Dermis microvascular lymphatic vessel endothelial cell (primary cell): ENCODE results near the gene CLDN20. TPM values are rescaled to one million over a fixed set of nuclear protein-coding genes. Genes with fewer than 3 reads are reported as not detected.

Experiments
- DNase-seq, 2 donors: peaks; one replicate each; pipeline versions ENCODE4 v3.0.0 to v3.0.0-alpha.2; 2010; ENCODE audit warnings: low read depth in 2 of 2
- total RNA-seq: library from RNA; depleted of rRNA; stranded (reverse); fragments of >200 nt; gene quantifications from 2 replicates; pipeline ENCODE4 v1.2.1, GENCODE V29; 2014

The CLDN20 gene
- total RNA-seq, 1 donor from 2014 or later, result not detected

DNA sequence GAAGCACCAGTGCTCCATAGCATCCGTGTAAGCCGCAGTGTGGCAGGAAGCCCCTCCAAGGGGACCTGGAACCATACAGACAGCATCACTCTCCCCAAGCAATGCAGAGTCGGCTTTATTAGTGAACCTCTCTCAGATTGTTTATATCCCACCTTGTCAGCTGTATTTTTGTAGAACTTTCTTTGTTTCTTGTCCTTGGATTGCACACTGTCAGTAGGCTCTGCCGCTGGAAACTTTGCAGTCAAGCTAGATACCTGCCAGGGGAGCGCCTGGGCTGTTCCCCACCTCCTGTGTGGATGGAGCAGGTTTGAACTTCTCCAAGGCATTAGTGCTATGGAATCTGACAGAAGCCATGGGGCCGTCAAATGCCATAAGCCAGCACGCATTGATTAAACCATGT, 18.6 kb upstream of the CLDN20 start:
- no peak for DNase-seq

DNA sequence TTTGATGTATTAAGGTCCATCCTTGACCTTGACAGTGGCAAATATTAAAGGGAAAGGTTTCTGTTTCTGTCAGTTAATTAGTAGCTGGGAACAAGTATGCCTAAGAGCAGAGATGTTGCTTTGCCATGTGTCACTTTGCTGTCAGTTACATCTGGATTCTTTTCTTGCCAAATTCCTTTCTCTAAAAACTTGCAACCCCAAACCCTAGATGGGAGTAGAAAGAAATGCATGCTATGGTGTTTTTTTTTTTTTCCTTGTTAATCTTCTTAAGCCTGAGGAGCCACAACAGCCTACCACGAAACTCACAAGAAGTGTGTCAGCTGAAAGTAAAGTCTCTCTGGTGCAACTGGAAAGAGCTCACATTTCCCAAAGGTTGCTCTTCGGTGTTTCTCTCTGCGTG, 18.0 kb upstream of the CLDN20 start:
- no peak for DNase-seq

DNA sequence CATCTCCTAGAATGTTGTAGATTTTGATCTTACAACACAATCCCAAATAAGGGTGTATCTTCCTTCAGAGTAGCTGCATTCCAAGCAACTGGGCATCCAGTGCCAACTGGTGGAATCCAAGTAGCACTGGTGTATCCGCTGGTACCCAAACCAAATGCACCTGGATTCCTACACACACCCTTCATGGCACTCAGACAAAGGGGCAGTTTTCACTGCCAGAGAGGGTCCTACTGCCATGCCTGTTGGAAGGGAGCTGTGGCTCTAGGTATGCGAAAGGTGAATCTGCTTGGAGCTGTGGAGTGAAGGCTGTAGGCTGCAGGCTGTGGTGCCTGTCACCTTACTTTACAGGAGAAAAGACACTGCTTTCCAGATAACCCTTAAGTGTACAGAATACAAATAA, 17.0 kb upstream of the CLDN20 start:
- DNase-seq, result no peak

DNA sequence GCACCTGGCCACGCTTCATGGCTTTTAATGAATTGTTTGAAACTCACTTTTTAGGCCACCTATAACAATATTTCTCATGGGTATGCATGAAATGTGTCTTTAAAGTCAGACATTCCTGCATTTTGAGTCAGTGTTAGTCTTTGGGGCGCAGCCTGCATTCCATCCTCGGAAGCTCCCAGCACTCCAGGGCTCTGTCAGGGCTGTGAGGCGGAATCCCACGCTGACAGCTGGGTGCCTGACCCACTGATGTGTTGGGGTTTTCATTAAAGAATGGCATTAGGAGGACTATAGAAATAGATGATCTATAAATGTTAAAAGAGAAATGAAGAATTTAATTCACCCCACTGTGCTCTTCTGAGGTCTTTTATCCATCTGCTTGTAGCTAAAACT, 16.2 kb upstream of the CLDN20 start:
- DNase-seq, result no peak

DNA sequence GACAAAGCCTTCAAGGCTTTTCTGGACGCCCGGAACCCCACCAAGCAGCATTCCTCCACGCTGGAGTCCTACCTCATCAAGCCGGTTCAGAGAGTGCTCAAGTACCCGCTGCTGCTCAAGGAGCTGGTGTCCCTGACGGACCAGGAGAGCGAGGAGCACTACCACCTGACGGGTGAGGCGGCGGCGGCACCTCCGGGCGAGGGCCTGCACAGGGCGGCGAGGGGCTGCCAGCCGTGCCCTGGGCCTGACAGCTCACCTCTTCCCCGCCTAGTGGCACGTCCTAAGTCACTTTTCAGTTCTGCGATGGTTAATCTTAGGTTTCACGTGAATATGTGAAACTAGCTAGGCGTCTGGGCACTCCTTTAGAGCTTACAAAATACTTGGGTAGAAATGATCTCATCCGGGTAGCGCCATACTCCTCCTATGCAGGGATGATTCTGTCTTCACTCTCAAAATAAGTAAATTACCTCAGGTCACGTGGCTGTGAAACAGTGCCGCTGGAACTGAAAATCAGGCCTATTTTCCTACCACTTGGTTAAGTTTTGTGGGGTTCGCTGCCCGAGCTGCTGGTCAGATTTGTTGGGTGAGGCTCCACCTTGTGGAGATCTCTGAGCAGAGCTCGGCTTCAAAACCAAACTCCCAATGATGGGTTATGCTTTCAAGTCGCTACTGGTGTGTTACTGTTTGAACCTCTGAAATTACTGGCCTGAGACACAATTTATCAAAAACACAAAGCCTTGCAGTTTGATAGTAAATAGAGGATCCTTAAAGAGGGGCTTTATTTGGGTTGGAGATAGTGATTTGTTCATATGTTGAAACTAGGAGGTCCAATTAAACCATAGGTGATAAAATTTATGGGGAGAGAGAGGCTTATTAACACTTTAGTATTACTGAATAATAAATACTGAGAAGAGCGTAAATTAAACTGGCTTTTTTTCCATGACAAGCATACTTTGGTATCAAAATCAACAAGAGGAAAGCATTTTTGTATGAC, 15.5 kb upstream of the CLDN20 start:
- DNase-seq, result peak; percentile 64 to 82

DNA sequence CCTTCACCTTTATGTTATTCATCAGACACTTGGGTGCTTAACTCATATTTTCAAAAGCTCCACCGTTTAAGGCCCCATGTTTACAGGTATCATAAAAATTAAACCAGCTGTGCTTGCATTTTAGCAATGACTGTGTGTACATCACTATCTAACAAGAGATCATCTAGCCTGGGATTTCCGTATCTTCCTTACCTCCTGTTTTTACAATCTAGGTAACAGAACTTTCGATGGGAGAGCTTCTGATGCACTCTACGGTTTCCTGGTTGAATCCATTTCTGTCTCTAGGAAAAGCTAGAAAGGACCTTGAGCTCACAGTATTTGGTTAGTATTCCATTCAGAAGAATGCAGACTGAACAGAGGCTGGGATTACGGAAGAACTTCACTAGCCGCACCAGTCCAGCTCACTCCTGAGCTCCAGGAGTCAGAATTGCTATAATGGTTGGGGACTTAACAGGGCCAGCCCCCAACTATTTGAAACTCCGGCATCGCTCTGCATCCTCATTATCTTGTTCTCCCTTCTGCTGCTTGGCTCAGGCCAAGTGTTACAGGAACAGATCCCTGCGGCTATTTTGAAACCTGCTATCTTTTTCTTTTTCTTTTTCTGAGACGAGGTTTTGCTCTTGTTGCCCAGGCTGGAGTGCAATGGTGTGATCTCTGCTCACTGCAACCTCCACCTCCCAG, 13.0 kb upstream of the CLDN20 start:
- DNase-seq, result no peak

DNA sequence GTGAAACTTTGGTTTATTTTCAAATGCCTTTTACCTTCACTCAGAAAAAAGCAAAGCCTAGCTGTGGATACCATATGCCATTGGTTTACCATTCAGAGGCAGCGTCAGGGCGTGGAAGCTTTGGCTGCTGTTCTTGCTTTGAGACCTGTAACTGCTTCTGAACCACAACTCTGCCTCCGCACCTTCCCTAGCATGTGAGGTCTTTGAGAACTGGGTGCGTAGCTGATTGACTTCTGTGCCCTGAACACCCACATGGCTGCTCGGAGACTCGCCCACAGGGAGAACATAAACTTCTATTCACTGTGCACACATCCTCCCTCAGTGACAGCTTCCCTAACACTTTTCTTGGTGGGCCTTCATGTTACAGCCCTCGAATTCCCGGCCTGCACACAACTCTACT, 11.2 kb upstream of the CLDN20 start:
- DNase-seq, result no peak

DNA sequence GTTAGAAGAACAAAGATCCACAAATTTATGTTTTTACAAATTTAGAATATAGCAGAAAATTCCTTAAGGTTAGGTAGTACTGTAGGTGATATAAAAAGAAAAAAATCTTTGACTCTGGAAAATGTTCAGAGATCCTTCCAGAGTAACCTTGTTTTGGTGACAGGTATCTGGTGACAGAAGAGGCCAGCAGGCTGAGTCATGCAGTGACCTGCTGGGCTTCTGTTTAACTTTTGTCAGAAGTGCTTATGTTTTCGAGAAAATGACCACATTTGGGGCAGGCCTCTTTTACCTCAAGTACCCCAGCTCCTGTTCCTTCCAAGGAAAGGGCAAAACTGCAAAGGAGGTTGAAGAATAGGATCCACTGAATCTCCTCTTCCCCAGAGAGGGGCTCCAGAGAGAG, 10.5 kb upstream of the CLDN20 start:
- DNase-seq, result no peak

DNA sequence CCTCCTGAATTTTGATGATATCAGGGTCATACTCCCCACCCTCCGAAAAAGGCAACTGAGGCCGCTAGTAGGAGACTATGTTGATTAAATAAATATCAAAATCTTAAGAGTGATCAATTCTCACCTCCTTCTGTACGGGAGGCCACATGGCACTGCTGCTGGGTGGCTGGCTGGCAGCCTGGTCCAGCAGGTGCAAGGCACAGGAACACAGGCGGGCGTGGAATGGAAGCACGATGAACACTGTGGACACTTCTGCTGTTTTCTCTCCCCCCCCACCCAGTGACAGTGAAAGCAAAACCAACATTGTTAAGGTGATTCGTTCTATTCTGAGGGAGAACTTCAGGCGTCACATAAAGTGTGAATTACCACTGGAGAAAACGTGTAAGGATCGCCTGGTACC, 9.7 kb upstream of the CLDN20 start:
- DNase-seq, result no peak

DNA sequence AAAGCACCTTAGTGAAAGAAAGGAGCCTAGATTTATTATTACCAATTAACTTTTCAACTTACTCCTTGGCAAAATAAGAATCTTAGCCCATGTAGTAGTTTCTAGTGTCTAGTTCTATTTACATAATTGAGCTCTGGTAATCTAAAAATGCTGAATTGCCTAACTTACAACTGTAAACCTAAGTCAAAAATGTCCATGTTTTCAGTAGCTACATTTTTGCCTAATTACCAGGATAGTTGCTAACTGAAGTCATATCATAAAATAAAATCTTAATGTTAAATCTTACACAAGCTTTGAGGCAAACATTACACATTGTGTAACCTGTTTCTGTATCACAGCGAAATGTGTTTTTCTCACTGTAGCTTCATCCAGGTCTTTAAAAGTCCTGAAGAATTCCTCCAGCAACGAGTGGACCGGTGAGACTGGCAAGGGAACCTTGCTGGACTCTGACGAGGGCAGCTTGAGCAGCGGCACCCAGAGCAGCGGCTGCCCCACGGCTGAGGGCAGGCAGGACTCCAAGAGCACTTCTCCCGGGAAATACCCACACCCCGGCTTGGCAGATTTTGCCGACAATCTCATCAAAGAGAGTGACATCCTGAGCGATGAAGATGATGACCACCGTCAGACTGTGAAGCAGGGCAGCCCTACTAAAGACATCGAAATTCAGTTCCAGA, 7.6 kb upstream of the CLDN20 start:
- DNase-seq, result no peak

DNA sequence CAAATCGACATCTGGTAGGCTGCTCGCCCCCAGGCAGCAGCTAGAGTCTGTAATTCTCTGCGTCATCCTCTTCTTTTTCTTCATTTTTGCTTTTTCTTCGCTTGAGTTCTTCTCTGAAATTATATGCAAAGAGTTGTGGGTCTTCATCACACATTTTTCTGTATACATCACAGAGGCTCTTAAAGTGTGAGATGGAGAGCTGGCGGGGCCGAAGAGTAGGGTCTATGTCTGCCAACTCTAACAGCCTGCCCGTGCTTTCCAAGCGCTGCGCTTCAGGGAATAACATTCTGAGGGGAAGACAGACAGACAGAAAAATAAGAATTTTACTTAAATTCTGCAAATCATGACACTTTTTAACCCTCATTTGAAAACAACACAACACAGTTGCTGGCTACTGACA, 6.0 kb upstream of the CLDN20 start:
- no peak for DNase-seq

DNA sequence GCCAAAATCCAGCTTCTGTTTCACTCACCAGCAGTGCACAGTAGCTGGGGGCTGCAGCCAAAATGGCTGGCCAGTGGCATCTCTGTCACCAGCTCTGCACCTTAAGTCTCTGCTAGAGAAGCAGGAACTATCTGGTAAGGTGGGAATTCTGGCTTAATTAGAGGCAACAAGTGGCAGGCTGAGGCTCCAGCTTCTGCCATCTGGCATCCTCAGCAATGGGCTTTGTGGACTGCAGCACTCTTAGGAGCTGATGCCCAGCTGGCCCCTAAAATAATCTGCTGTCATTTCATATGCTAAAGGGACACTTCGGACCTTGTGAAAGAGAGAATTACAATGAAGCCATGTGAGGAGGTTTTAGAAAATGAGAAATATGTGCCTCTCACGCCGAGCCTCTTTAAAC, 4.6 kb upstream of the CLDN20 start:
- DNase-seq, result no peak

DNA sequence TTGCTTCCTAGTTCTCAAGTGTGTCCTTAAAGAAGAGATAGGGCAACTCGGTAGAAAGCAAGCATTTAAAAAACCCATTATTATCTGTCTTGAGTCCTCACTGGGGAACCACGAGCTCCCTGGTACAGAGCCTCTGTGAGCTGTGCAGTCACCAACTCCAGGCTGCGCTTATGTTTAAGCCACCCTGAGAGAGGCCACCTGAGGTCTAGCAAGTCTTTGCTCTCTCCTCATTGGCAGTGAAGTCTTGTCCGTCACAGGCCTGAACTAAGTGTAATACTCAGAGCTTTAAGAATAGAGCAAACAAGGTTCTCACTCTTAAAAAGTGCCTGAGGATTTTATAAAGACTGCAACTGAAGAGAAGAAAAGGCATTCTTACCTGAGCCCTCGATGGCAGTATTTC, 3.9 kb upstream of the CLDN20 start:
- DNase-seq, result no peak

DNA sequence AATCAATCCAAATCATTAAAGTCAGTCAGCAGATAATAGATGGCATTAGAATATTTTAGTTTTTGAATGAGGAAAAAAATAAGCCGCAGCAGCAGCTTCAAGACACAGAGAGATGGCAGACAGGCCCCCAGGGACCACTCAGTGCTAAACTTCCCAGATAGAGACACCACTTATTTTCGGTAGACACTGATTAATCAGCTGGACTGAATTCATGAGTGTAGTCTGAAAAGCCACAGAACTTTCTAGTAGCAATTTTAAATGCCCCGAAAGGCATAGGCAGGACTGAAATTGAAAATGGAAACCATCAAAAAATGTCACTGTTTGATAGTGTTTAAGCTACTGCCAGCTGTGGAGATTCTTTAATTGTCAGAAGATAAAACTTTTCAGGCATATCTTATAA, 3.1 kb upstream of the CLDN20 start:
- no peak for DNase-seq

DNA sequence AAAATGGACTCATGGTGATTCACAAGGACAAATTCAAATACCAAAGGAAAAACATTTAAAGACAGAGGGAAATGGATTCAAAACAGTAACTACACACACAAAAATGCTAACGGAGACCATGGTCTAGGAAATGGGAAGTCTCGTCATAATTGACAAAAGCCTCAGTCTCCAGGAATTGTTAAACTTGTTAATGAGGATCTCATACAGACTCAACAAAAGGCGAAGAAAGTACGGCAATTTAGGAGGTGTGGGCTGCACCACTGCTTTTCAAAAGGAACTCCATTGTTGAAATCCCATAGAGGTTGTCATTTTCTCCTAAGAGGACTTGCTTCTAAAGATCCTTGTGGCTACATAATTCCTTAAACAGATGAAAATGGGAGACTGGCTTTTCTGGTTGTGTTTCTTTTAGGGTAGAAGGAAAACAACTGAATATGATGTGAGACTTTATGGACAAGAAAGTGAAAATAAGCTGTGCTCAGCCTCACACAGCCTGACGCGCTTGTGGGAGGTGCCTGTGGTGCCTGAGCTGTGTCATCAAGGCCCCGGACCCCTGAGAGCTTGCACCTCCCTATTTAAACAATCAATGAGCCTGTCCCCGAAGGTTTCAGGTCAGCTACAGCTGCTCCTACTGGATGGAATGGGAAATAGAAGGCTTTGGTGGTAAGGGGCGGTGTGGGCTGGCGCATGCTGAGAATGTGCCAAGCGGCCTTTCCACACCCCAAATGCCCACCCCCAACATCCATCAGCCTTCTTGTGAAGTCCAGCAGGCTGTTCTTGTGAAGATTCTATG, 2.5 kb upstream of the CLDN20 start:
- DNase-seq, result no peak

DNA sequence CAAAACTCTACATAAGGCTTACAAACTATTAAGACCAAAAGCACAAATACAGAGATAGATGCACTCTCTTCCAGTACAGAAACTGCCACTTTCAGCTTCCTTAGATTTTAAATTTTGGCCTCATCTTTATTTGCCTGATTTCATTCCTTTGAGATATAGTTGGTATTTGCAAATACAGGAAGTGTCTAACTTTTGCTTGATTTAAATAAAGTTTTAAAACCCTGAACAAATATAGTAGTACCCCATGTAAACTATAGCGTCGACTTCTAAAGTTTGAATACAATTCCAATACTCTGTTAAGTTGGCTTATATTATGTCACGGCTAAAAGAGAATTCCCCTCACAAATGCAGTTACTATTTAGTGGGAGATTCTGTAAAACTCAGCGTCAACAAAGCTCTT, 1.2 kb upstream of the CLDN20 start:
- no peak for DNase-seq

DNA sequence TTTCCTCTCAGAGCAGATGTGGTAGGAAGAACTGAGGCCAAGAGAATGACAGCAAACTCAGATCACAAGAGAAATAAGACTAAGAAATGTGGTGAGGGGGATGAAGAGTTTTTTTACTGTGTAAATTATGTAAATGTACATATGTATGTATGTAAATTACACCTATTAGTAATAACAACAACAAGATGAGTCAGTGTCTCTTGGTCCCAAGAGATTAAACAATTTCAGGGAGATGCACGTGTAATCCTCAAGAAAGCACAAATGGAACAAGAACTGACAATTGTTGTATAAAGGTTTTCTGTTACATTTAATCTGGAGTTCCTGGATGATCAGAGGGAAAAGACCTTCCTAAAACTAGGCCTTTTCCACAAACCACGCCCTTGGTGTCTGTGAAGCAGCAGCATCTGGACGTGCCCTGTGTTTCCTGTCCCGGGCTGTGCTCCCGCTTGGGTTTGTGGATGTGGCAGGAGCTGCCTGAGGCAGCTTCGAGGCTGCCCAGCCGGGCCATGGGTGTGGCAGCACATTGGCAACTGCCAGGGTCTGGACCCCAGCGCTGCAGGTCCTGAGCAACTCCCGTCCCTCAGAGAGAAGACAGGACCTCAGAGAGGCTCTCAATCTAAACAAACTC, 994 bp downstream of the CLDN20 start:
- peak in 1 of 2 donors; percentile 48 for DNase-seq

DNA sequence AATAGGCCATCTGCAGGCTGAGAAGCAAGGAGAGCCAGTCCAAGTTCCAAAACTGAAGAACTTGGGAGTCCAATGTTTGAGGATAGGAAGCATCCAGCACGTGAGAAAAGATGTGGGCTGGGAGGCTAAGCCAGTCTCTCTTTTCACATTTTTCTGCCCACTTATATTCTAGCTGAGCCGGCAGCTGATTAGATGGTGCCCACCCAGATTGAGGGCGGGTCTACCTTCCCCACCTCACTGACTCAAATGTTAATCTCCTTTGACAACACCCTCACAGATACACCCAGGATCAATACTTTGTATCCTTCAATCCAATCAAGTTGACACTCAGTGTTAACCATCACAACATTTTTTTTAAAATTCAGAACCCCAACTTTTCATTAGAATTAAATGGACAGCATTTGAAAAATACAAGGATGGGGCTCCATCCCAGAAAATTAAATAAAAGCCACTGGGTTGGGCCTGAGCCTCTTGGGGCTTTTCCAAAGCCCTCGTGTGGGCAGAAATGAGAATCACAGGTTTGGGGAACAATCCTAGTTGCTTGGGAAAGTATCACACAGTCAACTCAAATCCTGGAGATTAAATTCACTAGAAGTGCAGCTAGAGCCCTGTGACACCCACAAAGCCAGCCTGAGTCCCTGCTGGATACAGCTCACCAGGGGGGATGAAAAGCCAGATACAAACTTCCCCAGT, 2.2 kb downstream of the CLDN20 start:
- DNase-seq, result no peak

DNA sequence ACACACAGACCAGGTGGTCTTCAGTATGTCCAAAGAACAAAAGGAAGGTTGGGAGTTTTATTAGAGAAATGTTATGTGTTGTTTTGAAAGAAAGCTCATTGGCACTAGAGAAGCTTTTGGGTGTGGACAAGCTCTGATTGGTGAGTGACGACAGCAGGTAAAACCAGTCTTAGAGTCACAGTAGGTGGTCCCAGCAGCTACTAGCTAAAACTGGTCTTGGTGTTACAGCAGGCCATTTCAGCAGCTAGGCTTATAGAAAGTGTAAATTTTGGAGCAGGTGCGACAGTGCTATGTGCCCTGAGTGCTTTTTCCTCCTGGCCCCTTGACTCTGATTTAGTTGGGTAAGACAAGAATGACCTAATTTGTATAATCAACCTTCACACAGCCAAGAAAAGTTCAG, 3.6 kb downstream of the CLDN20 start:
- DNase-seq, result no peak

DNA sequence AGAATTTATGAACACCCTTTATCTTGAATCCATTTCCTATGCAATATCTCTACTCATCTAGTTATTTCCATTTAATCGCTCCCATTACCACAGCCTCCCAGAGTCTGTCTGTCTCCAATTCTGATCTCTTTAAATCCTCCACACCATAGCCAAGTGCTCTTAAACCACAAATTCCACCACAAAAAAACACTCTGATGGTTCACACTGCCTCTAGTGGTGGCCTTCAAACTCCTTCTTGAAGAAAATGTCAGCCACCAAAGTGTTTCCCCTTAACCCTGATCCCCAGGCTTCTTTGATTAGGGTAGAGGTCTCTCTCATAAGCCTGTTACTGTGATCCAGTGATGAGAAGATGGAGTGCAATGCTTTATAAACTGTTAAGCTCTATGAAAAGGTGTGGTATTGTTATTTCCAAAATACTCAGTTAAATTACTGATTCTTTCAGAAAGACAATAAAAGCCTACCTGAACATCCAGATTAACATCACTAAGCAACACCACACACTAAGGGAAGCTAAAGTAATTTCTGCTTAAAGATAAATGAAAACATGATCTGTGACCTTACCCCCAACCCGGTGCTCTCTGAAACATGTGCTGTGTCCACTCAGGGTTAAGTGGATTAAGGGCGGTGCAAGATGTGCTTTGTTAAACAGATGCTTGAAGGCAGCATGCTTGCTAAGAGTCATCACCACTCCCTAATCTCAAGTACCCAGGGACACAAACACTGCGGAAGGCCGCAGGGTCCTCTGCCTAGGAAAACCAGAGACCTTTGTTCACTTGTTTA, 4.5 kb downstream of the CLDN20 start:
- peak in 1 of 2 donors; percentile 50 for DNase-seq
